Thyroid gland (tissue), 4 donors: ENCODE data around the gene MLLT6. TPM values are rescaled to one million over a fixed set of nuclear protein-coding genes. Genes with fewer than 3 reads are reported as not detected.

Experiments
- DNase-seq, 2 donors: peaks; one replicate each; pipeline ENCODE4 v3.0.0-alpha.2; 2019
- H3K27ac ChIP-seq, 3 donors: fragments of 200-600 bp; sonication (generic); 1 replicate in 2 of 3; 2 replicates in 1 of 3; pipeline ENCODE4 v1.5.1; 2016 to 2019; ENCODE audit warnings: mild to moderate bottlenecking in 1 of 3, moderate library complexity in 1 of 3
- H3K27me3 ChIP-seq: fragments of 200-600 bp; sonication (generic); one replicate; pipeline ENCODE4 v1.5.1; 2019
- H3K36me3 ChIP-seq, 2 donors: fragments of 200-600 bp; sonication (generic); one replicate each; pipeline ENCODE4 v1.5.1; 2016 to 2019
- H3K4me1 ChIP-seq, 2 donors: fragments of 200-600 bp; sonication (generic); one replicate each; pipeline ENCODE4 v1.5.1; 2017 to 2019
- H3K4me3 ChIP-seq, 3 donors: fragments of 200-600 bp; sonication (generic); replicated peaks in 1 of 3; 1 replicate in 2 of 3; 2 replicates in 1 of 3; pipeline ENCODE4 v1.5.1; 2016; ENCODE audit warnings: mild to moderate bottlenecking in 1 of 3
- H3K9me3 ChIP-seq: fragments of 200-600 bp; sonication (generic); one replicate; pipeline ENCODE4 v1.5.1; 2017
- POLR2A ChIP-seq, 2 donors: fragments of 450-650 bp; IDR thresholded peaks; one replicate each; pipeline ENCODE4 v1.6.1; 2017; ENCODE audit warnings: antibody characterized with exemption in 2 of 2, mild to moderate bottlenecking in 2 of 2, moderate library complexity in 1 of 2
- WGBS, 2 donors: methylation state at CpG; one replicate each; pipeline ENCODE4 v1.1.5; 2017; 5-methylcytosine and 5-hydroxymethylcytosine counted together
- intact Hi-C: fragments of 100-400 bp; cut with DNase I; formaldehyde crosslinking; loops from one replicate; pipeline ENCODE4 v1.15.1; 2023
- total RNA-seq, 4 donors: library from RNA; depleted of rRNA; stranded (reverse); fragments of >200 nt; gene quantifications; one replicate each; pipeline ENCODE4 v1.2.3, GENCODE V29; 2016
- TF ChIP-seq, protein P1 (sequence below), 6 experiments: fragments of 200-600 bp in 3 of 6; fragments of 450-650 bp in 3 of 6; sonication (generic) in 3 of 6; IDR thresholded peaks; one replicate each; pipeline ENCODE4 v1.5.1; 2016 to 2019; ENCODE audit warnings: antibody characterized with exemption in 6 of 6, mild to moderate bottlenecking in 2 of 6, inconsistent platforms in 1 of 6, moderate library complexity in 1 of 6

The MLLT6 gene
- total RNA-seq, 4 donors from 2014 or later, result 111 to 192 (median 115) TPM

DNA sequence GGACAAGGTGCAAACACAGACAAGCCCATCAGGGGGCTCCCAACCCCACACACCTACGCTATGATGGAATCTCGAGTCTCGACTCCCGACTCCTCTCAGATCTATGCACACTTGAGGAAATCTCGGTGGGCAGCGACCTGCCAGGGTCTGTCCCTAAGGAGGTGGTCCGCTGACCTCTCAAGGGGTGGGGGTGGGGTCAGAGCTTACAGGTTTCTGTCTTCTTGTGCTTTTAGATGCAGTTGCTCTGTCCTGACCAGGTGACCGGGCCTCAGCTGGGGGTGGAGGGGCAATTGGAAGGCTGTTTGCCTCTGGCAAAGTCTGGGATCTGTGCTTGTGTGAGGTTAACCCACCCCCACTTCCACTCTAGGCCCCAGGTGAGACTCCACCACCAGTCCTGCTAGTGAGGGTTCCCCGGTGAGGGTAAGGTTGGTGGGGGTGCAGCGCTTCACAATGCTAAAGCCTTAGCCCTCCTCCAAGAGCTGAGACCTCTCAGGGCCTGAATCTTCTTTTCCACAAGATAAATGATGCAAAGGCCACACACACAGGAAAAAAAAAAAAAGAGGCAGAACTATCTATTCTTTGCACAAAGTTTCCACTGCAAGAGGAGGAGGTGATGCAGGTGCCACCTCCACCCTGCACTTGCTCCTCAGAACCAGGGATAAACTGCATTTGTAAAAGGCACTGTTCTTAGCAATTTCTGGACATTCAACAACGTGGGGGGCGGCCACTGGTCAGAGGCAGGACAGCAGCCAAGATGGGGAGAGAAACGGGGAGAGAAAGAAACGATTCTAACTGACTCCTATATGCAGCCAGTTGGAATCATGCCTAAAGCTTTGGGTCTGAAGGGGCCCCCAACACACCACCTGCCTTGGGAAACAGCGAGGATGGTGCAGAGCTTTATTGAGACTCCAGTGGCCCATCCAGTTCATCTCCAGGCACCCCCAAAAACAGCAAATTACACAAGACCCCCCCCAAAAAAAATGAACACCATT, 29.2 kb downstream of the MLLT6 start:
- TF ChIP-seq, protein P1, sequence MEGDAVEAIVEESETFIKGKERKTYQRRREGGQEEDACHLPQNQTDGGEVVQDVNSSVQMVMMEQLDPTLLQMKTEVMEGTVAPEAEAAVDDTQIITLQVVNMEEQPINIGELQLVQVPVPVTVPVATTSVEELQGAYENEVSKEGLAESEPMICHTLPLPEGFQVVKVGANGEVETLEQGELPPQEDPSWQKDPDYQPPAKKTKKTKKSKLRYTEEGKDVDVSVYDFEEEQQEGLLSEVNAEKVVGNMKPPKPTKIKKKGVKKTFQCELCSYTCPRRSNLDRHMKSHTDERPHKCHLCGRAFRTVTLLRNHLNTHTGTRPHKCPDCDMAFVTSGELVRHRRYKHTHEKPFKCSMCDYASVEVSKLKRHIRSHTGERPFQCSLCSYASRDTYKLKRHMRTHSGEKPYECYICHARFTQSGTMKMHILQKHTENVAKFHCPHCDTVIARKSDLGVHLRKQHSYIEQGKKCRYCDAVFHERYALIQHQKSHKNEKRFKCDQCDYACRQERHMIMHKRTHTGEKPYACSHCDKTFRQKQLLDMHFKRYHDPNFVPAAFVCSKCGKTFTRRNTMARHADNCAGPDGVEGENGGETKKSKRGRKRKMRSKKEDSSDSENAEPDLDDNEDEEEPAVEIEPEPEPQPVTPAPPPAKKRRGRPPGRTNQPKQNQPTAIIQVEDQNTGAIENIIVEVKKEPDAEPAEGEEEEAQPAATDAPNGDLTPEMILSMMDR (IDR thresholded peaks at IDR 0.05), result no peak
- no peak for TF ChIP-seq POLR2A (IDR thresholded peaks at IDR 0.05)
- no peak for DNase-seq
- H3K9me3 ChIP-seq, result no peaks in the 10 kb centered on the region
- peaks cover 30 to 39% of the 10 kb centered on the region in 2 donors for H3K4me1 ChIP-seq
- H3K27ac ChIP-seq, result peak overlapping the region in 1 of 3 donors; percentile 75
- no peaks in the 10 kb centered on the region for H3K27me3 ChIP-seq
- H3K36me3 ChIP-seq, result peaks cover 14% of the 10 kb centered on the region in 2 donors
- WGBS, 2 donors, result 57 to 71% methylated on average over 11 to 15 of the region's 15 CpGs
- no peak overlapping the region for H3K4me3 ChIP-seq
- intact Hi-C loops, result loop anchor here (2.0 to 10.0 kb wide), 2 partner anchors 57 to 129 kb away; partner anchors contain the start of gene SRCIN1

DNA sequence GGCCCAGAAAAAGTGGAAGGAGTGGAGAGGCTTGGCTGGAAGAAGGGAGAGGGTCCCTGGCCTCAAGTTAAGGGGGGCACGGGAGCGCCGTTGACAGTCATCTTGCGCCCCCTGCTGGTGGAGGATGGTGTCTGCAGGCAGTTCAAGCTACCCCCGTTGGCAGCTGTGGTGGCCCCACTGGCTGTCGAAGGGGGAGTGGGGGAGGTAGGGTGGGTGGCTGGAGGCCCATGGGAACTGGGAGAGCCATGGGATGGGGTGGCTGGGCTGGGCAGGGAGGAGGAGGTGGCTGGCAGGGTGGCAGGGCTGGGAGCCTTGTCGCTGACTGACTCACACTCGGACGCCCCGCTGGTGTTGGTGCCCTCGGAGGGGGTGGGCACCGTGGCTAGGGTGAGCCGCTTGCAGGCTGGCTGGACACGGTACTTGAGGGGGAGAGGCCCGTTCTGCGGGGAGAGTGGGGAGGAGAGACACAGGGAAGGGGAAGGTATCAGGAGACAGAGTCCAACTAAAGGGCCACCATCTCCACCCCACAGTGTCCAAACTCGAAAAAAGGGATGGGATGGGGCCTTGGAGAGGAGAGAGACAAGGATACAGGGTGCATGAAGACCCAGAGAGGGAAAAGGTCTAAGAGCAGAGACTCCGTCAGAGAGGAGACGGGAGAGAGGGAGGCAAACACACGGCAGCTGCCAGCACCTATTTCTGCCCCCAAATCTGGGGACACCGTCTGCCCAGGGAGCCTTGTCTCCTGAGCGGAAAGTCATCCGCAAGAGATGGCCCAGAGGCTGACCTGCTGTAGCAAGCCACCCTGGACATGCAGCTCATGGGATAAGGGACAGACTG, 30.3 kb downstream of the MLLT6 start:
- 44 to 50% methylated on average over 17 to 23 of the region's 23 CpGs for WGBS, 2 donors
- Histone ChIP-seq H3K36me3 (peaks cover 14% of the 10 kb centered on the region in 2 donors), H3K27me3 (no peaks in the 10 kb centered on the region), H3K9me3 (no peaks in the 10 kb centered on the region), H3K4me1 (peaks cover 27 to 36% of the 10 kb centered on the region in 2 donors), H3K4me3 (no peak overlapping the region), H3K27ac (no peak overlapping the region)
- intact Hi-C loops, result loop anchor here (2.0 to 10.0 kb wide), 3 partner anchors 33 to 131 kb away; partner anchors contain the start of gene SRCIN1
- DNase-seq, result peak; percentile 57
- TF ChIP-seq, protein P1 (IDR thresholded peaks at IDR 0.05), result peak; percentile 80 to 93 (median 86)
- no peak for TF ChIP-seq POLR2A (IDR thresholded peaks at IDR 0.05)

DNA sequence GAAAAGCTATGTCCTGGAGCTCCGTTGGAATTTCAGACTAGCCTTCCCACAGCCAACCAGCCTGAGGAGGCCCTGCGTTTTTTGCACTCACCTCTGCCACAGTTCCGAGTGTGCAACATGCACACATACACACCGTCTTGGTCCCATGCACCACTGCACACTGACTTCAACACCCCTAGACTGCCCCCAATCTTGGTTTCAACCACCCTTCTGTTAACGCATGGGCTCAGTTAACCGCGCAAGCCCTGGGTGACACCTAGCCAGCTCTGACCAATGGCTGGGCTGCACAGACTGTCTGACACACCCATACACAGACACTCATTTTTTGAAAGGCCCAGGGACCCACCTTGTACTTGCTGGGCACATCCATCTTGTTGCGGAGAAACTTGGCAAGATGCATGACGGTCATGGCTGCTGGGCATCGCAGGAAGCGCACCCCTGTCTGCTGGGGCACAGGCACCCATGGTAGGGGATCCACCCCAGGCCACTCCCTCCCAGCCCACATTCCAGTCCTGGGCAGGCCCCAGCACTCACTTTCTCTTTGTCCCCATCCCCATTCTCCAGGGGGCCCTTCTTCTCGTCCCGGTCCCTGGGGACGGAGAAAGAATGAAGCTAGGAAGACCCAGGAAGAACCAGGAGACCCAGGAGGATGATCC, 33.1 kb downstream of the MLLT6 start:
- no peak for DNase-seq
- Histone ChIP-seq H3K4me1 (peaks cover 24 to 39% of the 10 kb centered on the region in 2 donors), H3K27me3 (no peaks in the 10 kb centered on the region), H3K4me3 (no peak overlapping the region), H3K36me3 (peaks cover 11 to 14% of the 10 kb centered on the region in 2 donors), H3K9me3 (no peaks in the 10 kb centered on the region), H3K27ac (no peak overlapping the region)
- intact Hi-C loops, result loop anchor here (5.0 to 10.0 kb wide), 2 partner anchors 36 to 133 kb away; partner anchors contain the start of gene SRCIN1
- 87 to 92% methylated on average over 14 of the region's 14 CpGs for WGBS, 2 donors
- TF ChIP-seq, protein P1 (IDR thresholded peaks at IDR 0.05), result no peak
- no peak for TF ChIP-seq POLR2A (IDR thresholded peaks at IDR 0.05)

DNA sequence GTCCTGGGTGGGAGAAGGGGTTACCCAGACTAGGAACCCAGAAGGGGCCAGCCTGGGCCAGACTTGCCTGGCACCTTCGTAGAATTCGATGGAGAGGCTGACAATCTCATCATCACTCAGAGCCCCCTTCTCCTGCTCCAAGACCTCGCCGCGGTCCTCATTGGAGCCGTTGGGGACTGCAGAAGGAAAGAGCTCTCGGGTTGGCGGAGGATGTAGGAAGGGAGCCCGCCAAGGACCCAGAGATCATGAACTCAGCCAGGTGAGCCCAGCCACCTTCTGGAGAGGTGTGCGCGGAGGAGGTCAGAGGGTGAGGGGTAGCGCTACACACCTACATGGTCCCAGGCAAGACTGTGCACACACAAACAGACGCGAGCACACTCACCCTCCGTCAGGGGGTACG, 33.6 kb downstream of the MLLT6 start:
- no peak for DNase-seq
- Histone ChIP-seq H3K36me3 (peaks cover 8 to 14% of the 10 kb centered on the region in 2 donors), H3K27ac (no peak overlapping the region), H3K9me3 (no peaks in the 10 kb centered on the region), H3K4me3 (no peak overlapping the region), H3K4me1 (peaks cover 26 to 41% of the 10 kb centered on the region in 2 donors), H3K27me3 (no peaks in the 10 kb centered on the region)
- intact Hi-C loops, result loop anchor here (5.0 to 10.0 kb wide), 2 partner anchors 36 to 134 kb away; partner anchors contain the start of gene SRCIN1
- no peak for TF ChIP-seq POLR2A (IDR thresholded peaks at IDR 0.05)
- TF ChIP-seq, protein P1 (IDR thresholded peaks at IDR 0.05), result no peak
- WGBS, 2 donors, result 90 to 95% methylated on average over 16 of the region's 16 CpGs
